ENCODE measurements around the gene ATP10A.

The ATP10A gene

GRCh38 chr15:25829073-25829472 lies 34.1 kb downstream of the ATP10A start:
- Histone ChIP-seq H3K9ac (no peak overlapping the region), H3K4me2 (ENCODE audit: low read length) (no peak overlapping the region), H3K36me3 (ENCODE audit: control insufficient read depth, insufficient read depth, low read length) (no peaks in the 10 kb centered on the region), H2AFZ (no peak overlapping the region), H3K9me3 (ENCODE audit: control insufficient read depth, low read length) (no peaks in the 10 kb centered on the region), H3K27me3 (ENCODE audit: control insufficient read depth, insufficient read depth, low read length) (no peaks in the 10 kb centered on the region), H3K79me2 (peaks cover 5% of the 10 kb centered on the region), H3K4me3 (ENCODE audit: low read depth, low read length) (no peak overlapping the region), H3K27ac (no peak overlapping the region), H3K4me1 (no peaks in the 10 kb centered on the region)
- TF ChIP-seq CTCF (IDR thresholded peaks at IDR 0.05): no peak

GRCh38 chr15:25825207-25825606 lies 37.9 kb downstream of the ATP10A start:
- no peak overlapping the region for H3K27ac ChIP-seq
- no peak overlapping the region for H2AFZ ChIP-seq
- no peaks in the 10 kb centered on the region for H3K36me3 ChIP-seq (ENCODE audit: control insufficient read depth, insufficient read depth, low read length)
- H3K4me3 ChIP-seq (ENCODE audit: low read depth, low read length): no peak overlapping the region
- H3K79me2 ChIP-seq: peaks cover 5% of the 10 kb centered on the region
- no peak overlapping the region for H3K9ac ChIP-seq
- H3K4me1 ChIP-seq: no peaks in the 10 kb centered on the region
- no peaks in the 10 kb centered on the region for H3K27me3 ChIP-seq (ENCODE audit: control insufficient read depth, insufficient read depth, low read length)
- TF ChIP-seq CTCF (IDR thresholded peaks at IDR 0.05): no peak
- no peaks in the 10 kb centered on the region for H3K9me3 ChIP-seq (ENCODE audit: control insufficient read depth, low read length)
- no peak overlapping the region for H3K4me2 ChIP-seq (ENCODE audit: low read length)

GRCh38 chr15:25824618-25825017 lies 38.5 kb downstream of the ATP10A start:
- H2AFZ ChIP-seq: no peak overlapping the region
- peaks cover 5% of the 10 kb centered on the region for H3K79me2 ChIP-seq
- H3K9ac ChIP-seq: no peak overlapping the region
- no peaks in the 10 kb centered on the region for H3K27me3 ChIP-seq (ENCODE audit: control insufficient read depth, insufficient read depth, low read length)
- H3K4me2 ChIP-seq (ENCODE audit: low read length): no peak overlapping the region
- H3K4me3 ChIP-seq (ENCODE audit: low read depth, low read length): no peak overlapping the region
- H3K27ac ChIP-seq: no peak overlapping the region
- H3K9me3 ChIP-seq (ENCODE audit: control insufficient read depth, low read length): no peaks in the 10 kb centered on the region
- no peaks in the 10 kb centered on the region for H3K36me3 ChIP-seq (ENCODE audit: control insufficient read depth, insufficient read depth, low read length)
- TF ChIP-seq CTCF (IDR thresholded peaks at IDR 0.05): no peak
- H3K4me1 ChIP-seq: no peaks in the 10 kb centered on the region

- Histone ChIP-seq H3K4me3 (ENCODE audit: low read depth, low read length) (no peak overlapping the region), H3K36me3 (ENCODE audit: control insufficient read depth, insufficient read depth, low read length) (no peaks in the 10 kb centered on the region), H3K4me2 (ENCODE audit: low read length) (no peak overlapping the region), H2AFZ (no peak overlapping the region), H3K27ac (no peak overlapping the region), H3K4me1 (peaks cover 2% of the 10 kb centered on the region), H3K9me3 (ENCODE audit: control insufficient read depth, low read length) (no peaks in the 10 kb centered on the region), H3K79me2 (peaks cover 9% of the 10 kb centered on the region), H3K9ac (no peak overlapping the region), H3K27me3 (ENCODE audit: control insufficient read depth, insufficient read depth, low read length) (no peaks in the 10 kb centered on the region)
- no peak for TF ChIP-seq CTCF (IDR thresholded peaks at IDR 0.05)
These were observed 50.3 kb downstream of the ATP10A start for GRCh38 chr15:25812845-25813244.

- no peak overlapping the region for H2AFZ ChIP-seq
- H3K36me3 ChIP-seq (ENCODE audit: control insufficient read depth, insufficient read depth, low read length): no peaks in the 10 kb centered on the region
- TF ChIP-seq CTCF (IDR thresholded peaks at IDR 0.05): no peak
These were observed 51.1 kb downstream of the ATP10A start for GRCh38 chr15:25812073-25812472.

More at GRCh38 chr15:25812073-25812472, 51.1 kb downstream of the ATP10A start:
- Histone ChIP-seq H3K79me2 (peaks cover 10% of the 10 kb centered on the region), H3K4me1 (peaks cover 2% of the 10 kb centered on the region), H3K27me3 (ENCODE audit: control insufficient read depth, insufficient read depth, low read length) (no peaks in the 10 kb centered on the region), H3K27ac (no peak overlapping the region), H3K9ac (no peak overlapping the region), H3K4me2 (ENCODE audit: low read length) (no peak overlapping the region), H3K4me3 (ENCODE audit: low read depth, low read length) (no peak overlapping the region), H3K9me3 (ENCODE audit: control insufficient read depth, low read length) (no peaks in the 10 kb centered on the region)
